KOPT-K1 (cell line): ENCODE data around the gene WFIKKN1.
A peak's percentile ranks its signal among the peaks of the same experiment; 100 is the strongest.

Experiments
- H3K27ac ChIP-seq: fragments of 200-600 bp; sonication (generic); 2 replicates; pipeline ENCODE4 v1.5.1; 2016; ENCODE audit warnings: antibody characterized with exemption, mild to moderate bottlenecking, low read depth, low read length; ENCODE audit not compliant: poor library complexity, severe bottlenecking
- H3K36me3 ChIP-seq: fragments of 200-600 bp; sonication (generic); 2 replicates; pipeline ENCODE4 v1.5.1; 2017; ENCODE audit warnings: antibody characterized with exemption, mild to moderate bottlenecking, low read length, moderate library complexity; ENCODE audit not compliant: insufficient read depth
- H3K9me3 ChIP-seq: fragments of 200-600 bp; sonication (generic); 2 replicates; pipeline ENCODE4 v1.5.1; 2017; ENCODE audit warnings: antibody characterized with exemption, low read length, mild to moderate bottlenecking; ENCODE audit not compliant: insufficient read depth, poor library complexity, severe bottlenecking

WFIKKN1 gene

DNA sequence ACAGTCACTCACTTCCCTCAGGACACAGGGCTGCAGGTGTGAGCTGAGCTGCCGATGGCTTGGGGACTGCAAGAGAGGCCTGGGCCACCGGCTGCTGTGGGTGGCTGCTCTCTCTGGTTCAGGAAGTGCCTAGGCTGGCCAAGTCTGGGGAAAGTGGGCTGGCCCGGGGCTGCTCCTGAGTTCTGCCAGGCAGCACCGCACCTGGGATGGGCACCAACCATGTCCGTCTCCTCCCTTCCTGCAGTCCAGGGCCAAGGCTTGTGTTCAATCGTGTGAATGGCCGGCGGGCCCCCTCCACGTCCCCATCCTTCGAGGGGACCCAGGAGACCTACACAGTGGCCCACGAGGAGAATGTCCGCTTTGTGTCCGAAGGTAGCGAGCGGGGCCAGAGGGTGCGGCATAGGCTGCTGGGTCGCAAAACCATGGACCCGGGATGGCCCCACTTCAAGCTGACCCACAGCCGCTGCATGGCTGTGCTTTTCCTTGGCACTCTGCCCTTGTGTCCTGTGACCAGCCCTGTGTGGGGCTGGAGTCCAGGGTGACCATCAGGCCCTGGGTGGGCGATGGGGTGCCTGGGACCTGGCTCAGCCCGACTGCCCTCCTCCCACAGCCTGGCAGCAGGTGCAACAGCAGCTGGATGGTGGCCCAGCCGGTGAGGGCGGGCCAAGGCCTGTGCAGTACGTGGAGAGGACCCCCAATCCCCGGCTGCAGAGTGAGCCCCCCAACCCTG, 16.6 kb downstream of the WFIKKN1 start:
- Histone ChIP-seq H3K9me3 (no peaks in the 10 kb centered on the region), H3K27ac (no peak overlapping the region), H3K36me3 (peaks cover 7% of the 10 kb centered on the region; the same call in 1 of the 2 replicates)

DNA sequence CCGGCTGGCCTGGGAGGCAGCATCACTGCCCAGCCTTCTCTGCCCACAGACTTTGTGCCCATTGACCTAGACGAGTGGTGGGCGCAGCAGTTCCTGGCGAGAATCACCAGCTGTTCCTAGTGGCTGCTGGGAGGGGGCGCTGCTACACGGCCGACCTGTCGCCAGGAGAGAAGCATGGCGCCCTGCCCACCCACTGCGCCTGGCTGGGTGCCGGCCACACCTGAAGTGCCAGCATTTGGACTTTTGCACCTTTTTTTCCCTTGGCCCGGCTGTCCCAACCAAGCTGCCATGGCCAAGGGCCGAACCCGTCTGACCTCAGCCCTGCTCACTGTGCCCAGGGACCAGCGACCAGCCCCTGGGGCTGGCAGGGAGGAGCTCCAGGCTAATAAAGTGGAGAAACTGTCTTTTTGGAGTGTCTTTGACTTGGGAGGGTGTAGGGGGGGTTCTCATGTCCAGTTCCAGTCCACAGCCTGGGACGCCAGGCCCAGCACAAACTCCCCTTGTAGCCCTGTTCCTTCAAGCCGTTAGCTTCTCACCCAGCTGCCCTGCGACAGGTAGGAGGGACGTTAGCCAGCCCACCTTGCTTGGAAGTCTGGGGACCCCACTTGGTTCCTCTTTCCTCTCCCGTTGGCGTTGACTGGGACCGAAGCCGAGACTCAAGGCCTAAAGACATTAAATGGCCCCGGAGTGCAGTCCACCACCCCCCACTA, 17.4 kb downstream of the WFIKKN1 start:
- peaks cover 15% of the 10 kb centered on the region; the same call in 1 of the 2 replicates for H3K36me3 ChIP-seq
- H3K27ac ChIP-seq = peak overlapping the region; percentile 83
- no peaks in the 10 kb centered on the region for H3K9me3 ChIP-seq

DNA sequence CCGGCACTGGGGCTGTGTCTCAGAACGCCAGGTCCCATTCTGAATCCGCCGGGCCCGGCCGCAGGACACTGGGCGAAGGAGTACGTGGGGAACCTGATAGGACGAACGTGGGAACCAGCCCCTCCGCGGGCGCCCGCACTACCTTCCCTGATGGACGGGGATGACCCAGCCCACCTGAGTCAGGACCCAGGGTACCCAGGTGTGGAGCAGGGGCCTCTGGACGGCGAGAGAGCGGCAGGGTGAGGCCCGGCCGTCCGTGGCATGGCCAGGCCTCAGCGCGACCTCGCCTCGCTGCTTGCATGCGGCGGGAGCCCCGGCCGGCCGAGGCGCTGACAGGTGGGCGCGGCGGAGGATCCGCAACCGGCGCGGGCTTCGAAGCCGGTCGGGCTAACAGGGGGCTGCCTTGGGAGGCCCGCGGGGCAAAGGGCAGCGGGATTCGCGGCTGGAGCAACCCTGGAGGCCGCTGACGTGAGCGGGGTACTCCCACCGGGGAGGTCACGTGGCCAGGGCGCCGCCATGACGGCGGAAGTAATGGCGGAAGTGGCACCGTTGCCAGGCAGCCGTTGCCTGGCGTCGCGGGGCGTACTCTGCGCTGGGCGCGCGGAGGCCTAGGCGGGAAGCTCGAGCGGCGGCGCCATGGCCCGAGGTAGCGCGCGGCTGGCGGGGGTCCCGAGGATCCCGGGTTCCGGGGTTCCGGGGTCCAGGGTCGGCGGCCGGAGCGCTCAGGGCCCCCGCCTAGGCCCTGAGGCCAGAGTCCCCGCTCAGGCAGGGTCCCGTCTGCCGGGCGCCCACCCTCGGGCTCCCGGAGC, 18.2 kb downstream of the WFIKKN1 start, which contains the start of gene WDR90:
Gene WDR90, plus strand, starts transcription at position 585 of the 809 bp plus-strand sequence. Its CDS starts 52 bp downstream, at position 637.
- peaks cover 22% of the 10 kb centered on the region; the same call in 1 of the 2 replicates for H3K36me3 ChIP-seq
- H3K9me3 ChIP-seq = no peaks in the 10 kb centered on the region
- peak within 1 kb of the TSS; percentile 83 for H3K27ac ChIP-seq

DNA sequence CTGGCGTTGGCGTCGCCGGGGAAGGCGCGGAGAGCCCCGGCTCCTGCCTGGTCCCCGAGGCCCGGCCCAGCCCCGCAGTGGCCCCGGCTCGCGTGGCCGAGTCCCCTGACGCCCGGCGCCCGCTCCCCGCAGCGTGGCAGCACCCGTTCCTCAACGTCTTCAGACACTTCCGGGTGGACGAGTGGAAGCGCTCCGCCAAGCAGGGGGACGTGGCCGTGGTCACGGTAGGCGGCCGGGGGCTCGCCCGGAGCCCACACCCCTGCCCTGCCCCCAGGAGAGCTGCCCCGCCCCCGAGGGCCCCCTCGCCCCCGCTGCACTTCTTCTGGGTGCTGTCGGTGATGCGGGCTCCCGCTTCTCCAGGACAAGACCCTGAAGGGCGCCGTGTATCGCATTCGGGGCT, 18.8 kb downstream of the WFIKKN1 start:
- H3K36me3 ChIP-seq = peaks cover 23% of the 10 kb centered on the region; the same call in 1 of the 2 replicates
- peak overlapping the region; percentile 83 for H3K27ac ChIP-seq
- H3K9me3 ChIP-seq = no peaks in the 10 kb centered on the region

DNA sequence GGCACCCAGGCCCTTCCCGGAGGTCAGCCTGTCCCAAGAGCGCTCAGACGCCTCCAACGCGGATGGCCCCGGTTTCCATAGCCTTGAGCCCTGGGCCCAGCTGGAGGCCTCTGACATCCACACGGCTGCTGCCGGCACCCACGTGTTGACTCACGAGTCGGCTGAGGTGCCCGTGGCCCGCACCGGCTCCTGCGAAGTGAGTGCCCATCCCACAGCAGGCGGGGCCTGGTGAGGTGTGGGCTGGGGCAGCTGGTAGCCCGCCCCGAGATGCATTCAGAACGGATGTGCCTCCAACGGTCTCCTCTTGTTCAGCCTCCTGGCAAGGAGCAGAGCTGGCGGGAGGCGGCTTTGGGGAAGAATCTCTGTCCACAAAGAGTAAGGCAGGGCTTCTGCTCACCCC, 21.1 kb downstream of the WFIKKN1 start:
- H3K27ac ChIP-seq = no peak overlapping the region
- peaks cover 45% of the 10 kb centered on the region; the same call in 1 of the 2 replicates for H3K36me3 ChIP-seq
- H3K9me3 ChIP-seq = no peaks in the 10 kb centered on the region

DNA sequence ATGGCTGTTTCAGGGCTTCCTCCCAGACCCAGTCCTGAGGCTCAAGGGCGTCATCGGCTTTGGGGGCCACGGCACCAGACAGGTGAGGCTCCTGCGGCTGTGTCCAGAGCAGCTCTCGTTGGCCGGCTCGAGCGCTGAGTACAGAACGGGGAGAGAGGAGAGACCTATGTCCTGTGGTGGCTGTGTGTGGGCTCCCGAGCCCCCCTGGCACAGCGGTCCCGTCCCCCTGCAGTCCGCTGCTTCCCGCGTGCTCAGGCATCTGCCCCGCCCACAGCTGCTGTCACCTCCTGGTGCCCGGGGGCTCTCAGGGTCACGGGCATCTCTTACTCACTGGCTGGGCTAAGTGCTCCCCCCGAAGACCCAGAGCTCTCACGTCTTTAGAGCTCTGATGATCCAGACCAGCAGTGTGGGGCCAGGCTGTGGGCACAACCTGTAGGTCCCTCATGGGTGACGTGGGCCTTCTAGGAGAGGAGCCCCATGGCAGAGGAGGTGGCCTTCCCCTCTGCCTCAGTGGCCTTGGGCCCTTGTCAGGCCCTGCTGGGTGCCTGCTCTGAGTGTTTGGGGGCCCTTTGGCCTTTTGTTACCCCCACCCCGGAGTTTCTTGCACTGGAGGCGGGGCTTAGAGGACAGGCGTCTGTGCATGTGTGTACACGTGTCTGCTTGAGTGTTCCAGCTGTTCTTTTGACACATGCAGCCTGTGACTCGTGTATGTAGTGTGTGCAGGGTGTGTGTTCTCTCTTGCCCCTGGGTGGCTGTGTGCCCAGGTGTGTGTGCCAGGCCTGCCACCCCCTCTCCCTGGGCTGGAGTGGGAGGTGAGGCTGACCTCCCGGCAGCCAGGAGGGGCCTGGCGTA, 21.9 kb downstream of the WFIKKN1 start:
- no peaks in the 10 kb centered on the region for H3K9me3 ChIP-seq
- no peak overlapping the region for H3K27ac ChIP-seq
- H3K36me3 ChIP-seq = peaks cover 53% of the 10 kb centered on the region; the same call in 1 of the 2 replicates

DNA sequence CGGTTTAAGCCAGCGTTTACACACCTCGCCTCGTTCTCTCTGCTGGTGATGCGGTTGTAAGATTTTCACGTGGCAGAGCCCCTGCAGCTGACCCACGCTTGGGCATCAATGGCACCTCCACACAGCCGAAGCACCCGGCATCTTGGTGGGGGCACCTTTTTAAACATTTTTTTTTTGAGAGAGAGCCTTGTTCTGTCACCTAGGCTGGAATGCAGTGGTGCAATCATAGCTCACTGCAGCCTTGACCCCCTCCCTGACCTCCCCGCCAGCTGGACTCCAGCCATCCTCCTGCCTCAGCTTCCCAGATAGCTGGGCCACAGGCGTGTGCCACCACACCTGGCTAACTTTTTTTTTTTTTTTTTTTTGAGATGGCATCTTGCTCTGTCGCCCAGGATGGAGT, 23.2 kb downstream of the WFIKKN1 start:
- Histone ChIP-seq H3K9me3 (no peaks in the 10 kb centered on the region), H3K36me3 (peaks cover 67% of the 10 kb centered on the region; the same call in 1 of the 2 replicates), H3K27ac (no peak overlapping the region)

DNA sequence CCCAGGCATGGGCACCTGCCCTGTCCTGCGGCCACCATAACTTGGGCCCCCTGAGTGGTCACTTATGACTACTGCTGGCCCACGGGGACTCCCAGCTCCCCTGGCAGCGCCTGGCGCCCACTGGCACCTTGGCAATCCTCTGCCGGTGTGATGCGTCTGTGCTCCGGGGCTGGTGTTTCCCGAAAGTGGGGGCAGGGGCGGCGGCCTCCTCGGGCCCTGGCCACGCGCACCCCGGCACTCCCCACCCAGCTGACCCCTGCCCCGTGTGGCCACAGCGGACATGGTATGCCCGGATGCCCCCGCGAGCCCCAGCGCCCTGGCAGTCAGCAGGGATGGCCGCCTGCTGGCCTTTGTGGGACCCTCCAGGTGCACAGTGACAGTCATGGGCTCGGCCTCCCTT, 26.7 kb downstream of the WFIKKN1 start:
- Histone ChIP-seq H3K9me3 (no peaks in the 10 kb centered on the region), H3K36me3 (peaks cover 76% of the 10 kb centered on the region; the same call in 1 of the 2 replicates), H3K27ac (no peak overlapping the region)

DNA sequence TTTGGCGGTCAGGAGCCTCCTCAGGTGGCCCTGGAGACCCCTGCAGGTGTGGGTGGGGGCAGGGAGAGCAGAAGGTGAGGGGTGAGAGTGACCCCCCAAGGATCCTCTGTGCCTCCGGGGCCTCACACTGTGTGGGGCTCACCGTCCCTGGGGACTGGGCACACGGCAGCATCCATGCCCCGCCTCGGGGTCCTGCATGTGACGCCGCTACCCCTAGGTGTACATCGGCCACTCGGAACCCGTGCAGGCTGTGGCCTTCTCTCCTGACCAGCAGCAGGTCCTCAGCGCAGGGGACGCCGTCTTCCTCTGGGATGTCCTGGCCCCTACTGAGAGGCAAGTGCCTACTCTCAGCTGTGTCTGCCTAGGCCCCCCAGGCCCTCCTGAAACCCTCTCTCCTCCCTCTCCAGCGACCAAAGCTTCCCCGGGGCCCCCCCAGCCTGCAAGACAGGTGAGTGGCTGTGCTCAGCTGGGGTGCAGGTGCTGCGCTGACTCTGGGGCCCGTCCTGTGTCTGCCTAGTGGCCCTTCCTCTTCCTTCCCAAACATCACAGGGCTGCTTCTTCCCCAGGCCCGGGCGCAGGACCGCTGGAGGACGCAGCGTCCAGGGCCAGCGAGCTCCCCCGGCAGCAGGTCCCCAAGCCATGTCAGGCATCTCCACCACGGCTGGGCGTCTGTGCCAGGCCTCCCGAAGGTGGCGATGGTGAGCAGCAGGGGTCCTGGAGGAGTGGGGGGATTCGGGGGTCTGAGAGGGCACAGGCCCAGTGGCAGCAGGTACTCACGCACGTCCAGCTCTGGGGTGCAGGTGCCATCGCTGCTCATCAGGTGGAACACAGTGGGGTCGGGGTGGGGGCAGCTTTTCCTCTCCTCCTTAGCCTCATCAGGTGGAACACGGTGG, 28.1 kb downstream of the WFIKKN1 start:
- no peaks in the 10 kb centered on the region for H3K9me3 ChIP-seq
- peaks cover 63% of the 10 kb centered on the region; the same call in 1 of the 2 replicates for H3K36me3 ChIP-seq
- no peak overlapping the region for H3K27ac ChIP-seq

DNA sequence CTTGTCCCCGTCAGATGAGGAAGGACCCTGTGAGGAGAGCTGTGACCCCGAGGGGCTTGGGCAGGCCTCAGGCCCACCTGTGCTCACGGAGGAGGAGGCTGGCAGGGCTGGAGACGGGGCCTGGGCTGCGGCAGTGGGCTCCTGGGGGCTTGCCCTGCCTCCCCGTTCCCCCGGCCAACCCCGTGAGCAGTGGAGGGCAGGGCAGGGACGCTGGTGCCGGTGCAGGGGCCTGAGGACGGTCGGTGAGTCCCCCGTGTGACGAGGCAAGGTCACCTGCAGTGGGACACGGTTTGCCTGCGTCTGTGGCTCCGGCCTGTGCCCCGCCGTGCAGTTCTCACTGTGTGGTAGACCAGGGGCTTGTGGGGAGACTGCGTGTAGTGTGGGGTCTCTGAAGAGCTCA, 28.8 kb downstream of the WFIKKN1 start:
- Histone ChIP-seq H3K9me3 (no peaks in the 10 kb centered on the region), H3K27ac (no peak overlapping the region), H3K36me3 (peaks cover 62% of the 10 kb centered on the region; the same call in 1 of the 2 replicates)

DNA sequence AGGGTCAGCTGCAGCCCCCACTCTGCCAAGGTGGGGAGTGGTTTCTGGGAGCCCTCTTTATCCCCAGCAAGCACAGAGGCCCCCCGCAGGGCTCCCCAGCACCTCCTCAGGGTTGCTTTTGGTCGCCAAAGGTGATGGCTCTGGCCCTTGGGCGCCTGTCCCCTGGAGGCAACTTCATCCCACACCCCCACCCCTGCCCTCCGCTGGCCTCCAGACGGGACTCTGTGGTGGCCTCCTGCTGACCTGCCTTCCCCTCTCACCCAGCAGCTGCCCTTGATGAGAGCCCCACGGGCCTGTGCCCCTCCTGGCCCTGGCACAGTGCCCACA, 29.3 kb downstream of the WFIKKN1 start:
- no peaks in the 10 kb centered on the region for H3K9me3 ChIP-seq
- H3K27ac ChIP-seq = no peak overlapping the region
- H3K36me3 ChIP-seq = peaks cover 57% of the 10 kb centered on the region; the same call in 1 of the 2 replicates

DNA sequence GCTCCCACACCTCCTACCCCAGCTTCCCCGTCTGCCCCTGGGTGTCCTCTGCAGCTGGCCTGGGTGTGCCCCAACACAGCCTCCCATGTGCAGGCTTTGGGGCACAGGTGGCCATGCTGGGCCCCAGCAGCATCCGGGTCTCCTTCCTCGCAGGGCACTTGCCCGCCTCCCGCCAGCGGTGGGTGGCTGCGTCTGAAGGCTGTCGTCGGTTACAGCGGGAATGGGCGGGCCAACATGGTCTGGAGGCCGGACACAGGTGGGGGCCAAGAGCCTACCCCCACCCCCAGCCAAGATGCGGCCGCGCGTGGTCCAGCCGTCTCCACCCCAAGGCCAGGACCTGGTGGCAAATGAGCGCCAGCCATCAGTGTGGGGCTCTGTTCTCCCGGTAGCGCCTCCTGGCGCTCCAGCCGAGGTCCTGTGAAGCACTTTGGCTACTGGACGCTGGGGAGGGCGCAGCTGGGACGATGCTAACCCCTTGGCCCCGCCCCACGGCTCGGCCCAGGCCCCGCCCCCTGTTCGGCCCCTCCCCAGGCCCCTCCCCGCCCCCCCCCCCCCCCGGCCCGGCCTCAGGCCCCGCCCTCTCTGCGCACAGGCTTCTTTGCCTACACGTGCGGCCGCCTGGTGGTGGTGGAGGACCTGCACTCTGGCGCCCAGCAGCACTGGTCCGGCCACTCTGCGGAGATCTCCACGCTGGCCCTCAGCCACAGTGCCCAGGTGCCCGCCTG, 29.8 kb downstream of the WFIKKN1 start:
- H3K36me3 ChIP-seq = peaks cover 52% of the 10 kb centered on the region; the same call in 1 of the 2 replicates
- H3K27ac ChIP-seq = no peak overlapping the region
- H3K9me3 ChIP-seq = no peaks in the 10 kb centered on the region
